A673 (cell line): ENCODE results near the gene RASSF10. TPM values are rescaled to one million over a fixed set of nuclear protein-coding genes. Genes with fewer than 3 reads are reported as not detected.

ENCODE experiments used
- BruUV-seq: library from RNA; stranded (reverse); fragments of 400-500 nt; replicated peaks from 2 replicates; lab custom pipeline; 2021; lab: Mats Ljungman, UMichigan
- CTCF ChIA-PET: fragments of 300-600 bp; sonication (Branson Sonifier 250); formaldehyde crosslinking; loops from one replicate; lab custom pipeline; 2022; ENCODE audit warnings: antibody characterized with exemption; lab: Charles Lee
- POLR2A ChIA-PET: fragments of 300-600 bp; sonication (Branson Sonifier 250); formaldehyde crosslinking; loops from one replicate; lab custom pipeline; 2022; ENCODE audit warnings: antibody characterized with exemption; ENCODE audit not compliant: low non-redundant PET; lab: Charles Lee
- DNase-seq: peaks from one replicate; pipeline ENCODE4 v3.0.0-alpha.2; 2015; ENCODE audit warnings: low spot score
- H3K27ac ChIP-seq: fragments of 200-600 bp; sonication (generic); 2 replicates; pipeline ENCODE4 v1.5.1; 2016; ENCODE audit warnings: mixed run types, low read depth, mild to moderate bottlenecking, mixed read lengths, antibody characterized with exemption, low read length; ENCODE audit not compliant: poor library complexity, severe bottlenecking
- H3K27me3 ChIP-seq: fragments of 200-600 bp; sonication (generic); replicated peaks from 2 replicates; pipeline ENCODE4 v1.6.1; 2017; ENCODE audit warnings: mixed run types, low read depth, mild to moderate bottlenecking, mixed read lengths, antibody characterized with exemption, low read length; ENCODE audit not compliant: insufficient read depth, poor library complexity
- H3K36me3 ChIP-seq: fragments of 200-600 bp; sonication (generic); 2 replicates; pipeline ENCODE4 v1.6.1; 2016; ENCODE audit warnings: mixed run types, mild to moderate bottlenecking, mixed read lengths, antibody characterized with exemption, low read length; ENCODE audit not compliant: insufficient read depth, poor library complexity, severe bottlenecking
- H3K4me1 ChIP-seq: fragments of 200-600 bp; sonication (generic); 2 replicates; pipeline ENCODE4 v1.6.1; 2017; ENCODE audit warnings: mixed run types, mild to moderate bottlenecking, mixed read lengths, antibody characterized with exemption, low read length; ENCODE audit not compliant: insufficient read depth, poor library complexity, severe bottlenecking
- H3K4me3 ChIP-seq: fragments of 200-600 bp; sonication (generic); 2 replicates; pipeline ENCODE4 v1.5.1; 2016; ENCODE audit warnings: low read depth, mixed run types, mild to moderate bottlenecking, mixed read lengths, low read length; ENCODE audit not compliant: poor library complexity, severe bottlenecking
- H3K9me3 ChIP-seq: fragments of 200-600 bp; sonication (generic); 2 replicates; pipeline ENCODE4 v1.6.1; 2016; ENCODE audit warnings: mixed run types, low read depth, mild to moderate bottlenecking, mixed read lengths, antibody characterized with exemption, low read length; ENCODE audit not compliant: poor library complexity, severe bottlenecking
- EZH2 ChIP-seq: fragments of 200-600 bp; sonication (generic); IDR thresholded peaks from 2 replicates; pipeline ENCODE4 v1.6.1; 2017; ENCODE audit warnings: borderline replicate concordance, low read depth, mild to moderate bottlenecking, mixed read lengths, antibody characterized with exemption, low read length; ENCODE audit not compliant: poor library complexity, severe bottlenecking
- intact Hi-C: fragments of 100-400 bp; cut with micrococcal nuclease; formaldehyde crosslinking; loops from one replicate; pipeline ENCODE4 v1.10.0; 2022; ENCODE audit not compliant: unreplicated experiment
- total RNA-seq: library from RNA; stranded (reverse); gene quantifications from 2 replicates; pipeline ENCODE4 v1.2.3, GENCODE V29; 2021
- TF ChIP-seq, protein P1 (sequence below): fragments of 300-800, 200-600 bp; sonication (generic); conservative IDR thresholded peaks from 2 replicates; pipeline ENCODE4 v1.5.1; 2017; ENCODE audit warnings: low read depth, mild to moderate bottlenecking, antibody characterized with exemption, low read length, moderate library complexity, mixed read lengths

The RASSF10 gene
- total RNA-seq, 1 experiment from 2014 or later: 0.15 TPM

DNA sequence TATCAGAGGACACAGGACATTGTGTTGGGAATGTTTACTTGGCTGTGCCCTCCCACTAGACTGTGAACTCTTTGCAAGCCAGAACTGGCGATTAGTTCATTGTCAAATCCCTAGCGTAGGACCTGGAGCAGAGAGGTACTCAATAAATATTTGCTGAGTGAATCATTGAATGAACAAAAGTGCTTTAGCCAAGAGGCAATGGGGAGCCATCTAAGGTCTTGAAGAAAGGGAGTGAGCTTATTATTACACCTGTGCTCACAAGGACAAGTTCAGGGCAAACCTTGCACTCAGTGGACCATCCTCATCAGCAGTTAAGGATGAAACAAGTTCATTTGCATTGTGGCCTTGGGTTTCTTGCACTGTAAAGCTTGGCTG lies 1.1 kb upstream of the RASSF10 start:
- no peak for DNase-seq
- TF ChIP-seq, protein P1, sequence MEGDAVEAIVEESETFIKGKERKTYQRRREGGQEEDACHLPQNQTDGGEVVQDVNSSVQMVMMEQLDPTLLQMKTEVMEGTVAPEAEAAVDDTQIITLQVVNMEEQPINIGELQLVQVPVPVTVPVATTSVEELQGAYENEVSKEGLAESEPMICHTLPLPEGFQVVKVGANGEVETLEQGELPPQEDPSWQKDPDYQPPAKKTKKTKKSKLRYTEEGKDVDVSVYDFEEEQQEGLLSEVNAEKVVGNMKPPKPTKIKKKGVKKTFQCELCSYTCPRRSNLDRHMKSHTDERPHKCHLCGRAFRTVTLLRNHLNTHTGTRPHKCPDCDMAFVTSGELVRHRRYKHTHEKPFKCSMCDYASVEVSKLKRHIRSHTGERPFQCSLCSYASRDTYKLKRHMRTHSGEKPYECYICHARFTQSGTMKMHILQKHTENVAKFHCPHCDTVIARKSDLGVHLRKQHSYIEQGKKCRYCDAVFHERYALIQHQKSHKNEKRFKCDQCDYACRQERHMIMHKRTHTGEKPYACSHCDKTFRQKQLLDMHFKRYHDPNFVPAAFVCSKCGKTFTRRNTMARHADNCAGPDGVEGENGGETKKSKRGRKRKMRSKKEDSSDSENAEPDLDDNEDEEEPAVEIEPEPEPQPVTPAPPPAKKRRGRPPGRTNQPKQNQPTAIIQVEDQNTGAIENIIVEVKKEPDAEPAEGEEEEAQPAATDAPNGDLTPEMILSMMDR: no peak
- no peak for TF ChIP-seq EZH2
- Histone ChIP-seq H3K27me3 (peaks cover 97% of the 10 kb centered on the region), H3K4me3 (no peak overlapping the region), H3K9me3 (no peaks in the 10 kb centered on the region), H3K4me1 (no peaks in the 10 kb centered on the region), H3K36me3 (no peaks in the 10 kb centered on the region), H3K27ac (no peak overlapping the region)
- POLR2A ChIA-PET: no interaction called here
- intact Hi-C loops: no loop called here
- CTCF ChIA-PET: no interaction called here
- no TSS peak for BruUV-seq

DNA sequence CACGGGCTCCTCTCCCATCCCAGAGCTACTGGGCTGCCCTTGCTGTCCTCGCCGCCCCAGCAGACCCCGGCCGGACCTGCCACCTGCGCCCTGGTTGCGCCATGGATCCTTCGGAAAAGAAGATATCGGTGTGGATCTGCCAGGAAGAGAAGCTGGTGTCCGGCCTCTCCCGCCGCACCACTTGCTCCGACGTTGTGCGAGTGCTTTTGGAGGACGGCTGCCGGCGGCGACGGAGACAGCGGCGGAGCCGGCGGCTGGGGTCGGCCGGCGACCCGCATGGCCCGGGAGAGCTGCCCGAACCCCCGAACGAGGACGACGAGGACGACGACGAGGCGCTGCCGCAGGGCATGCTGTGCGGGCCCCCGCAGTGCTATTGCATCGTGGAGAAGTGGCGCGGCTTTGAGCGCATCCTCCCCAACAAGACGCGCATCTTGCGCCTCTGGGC lies 382 bp downstream of the RASSF10 start:
- H3K27ac ChIP-seq: no peak overlapping the region
- H3K36me3 ChIP-seq: no peaks in the 10 kb centered on the region
- H3K27me3 ChIP-seq: peaks cover 98% of the 10 kb centered on the region
- H3K9me3 ChIP-seq: no peaks in the 10 kb centered on the region
- TF ChIP-seq EZH2: peak; percentile 52
- TF ChIP-seq, protein P1: no peak
- ChIA-PET POLR2A (no interaction called here), CTCF (no interaction called here)
- H3K4me3 ChIP-seq: no peak overlapping the region
- intact Hi-C loops: no loop called here
- no peaks in the 10 kb centered on the region for H3K4me1 ChIP-seq
- no peak for DNase-seq
- BruUV-seq: no TSS peak

DNA sequence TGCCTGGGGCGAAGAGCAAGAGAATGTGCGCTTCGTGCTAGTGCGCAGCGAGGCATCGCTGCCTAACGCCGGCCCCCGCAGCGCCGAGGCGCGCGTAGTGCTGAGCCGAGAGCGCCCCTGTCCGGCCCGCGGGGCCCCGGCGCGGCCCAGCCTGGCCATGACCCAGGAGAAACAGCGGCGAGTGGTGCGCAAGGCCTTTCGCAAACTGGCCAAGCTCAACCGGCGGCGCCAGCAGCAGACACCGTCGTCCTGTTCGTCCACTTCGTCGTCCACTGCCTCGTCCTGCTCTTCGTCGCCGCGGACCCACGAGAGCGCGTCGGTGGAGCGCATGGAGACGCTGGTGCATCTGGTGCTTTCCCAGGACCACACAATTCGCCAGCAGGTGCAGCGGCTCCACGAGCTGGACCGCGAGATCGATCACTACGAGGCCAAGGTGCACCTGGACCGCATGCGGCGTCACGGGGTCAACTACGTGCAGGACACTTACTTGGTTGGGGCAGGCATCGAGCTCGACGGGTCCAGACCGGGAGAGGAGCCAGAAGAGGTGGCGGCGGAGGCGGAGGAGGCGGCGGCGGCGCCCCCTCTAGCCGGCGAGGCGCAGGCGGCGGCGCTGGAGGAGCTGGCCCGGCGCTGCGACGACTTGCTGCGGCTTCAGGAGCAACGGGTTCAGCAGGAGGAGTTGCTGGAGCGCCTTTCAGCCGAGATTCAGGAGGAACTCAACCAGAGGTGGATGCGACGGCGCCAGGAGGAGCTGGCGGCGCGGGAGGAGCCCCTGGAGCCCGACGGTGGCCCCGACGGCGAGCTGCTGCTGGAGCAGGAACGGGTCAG lies 1.0 kb downstream of the RASSF10 start:
- H3K36me3 ChIP-seq: no peaks in the 10 kb centered on the region
- DNase-seq: peak; percentile 33
- no peaks in the 10 kb centered on the region for H3K4me1 ChIP-seq
- no TSS peak for BruUV-seq
- TF ChIP-seq EZH2: peak; percentile 13
- TF ChIP-seq, protein P1: no peak
- no peaks in the 10 kb centered on the region for H3K9me3 ChIP-seq
- intact Hi-C loops: no loop called here
- peaks cover 99% of the 10 kb centered on the region for H3K27me3 ChIP-seq
- no peak overlapping the region for H3K27ac ChIP-seq
- ChIA-PET POLR2A (no interaction called here), CTCF (no interaction called here)
- H3K4me3 ChIP-seq: no peak overlapping the region
